ENCODE measurements around the gene LAYN.

- no peak for TF ChIP-seq CTCF (IDR thresholded peaks at IDR 0.05)
- TF ChIP-seq POLR2A (IDR thresholded peaks at IDR 0.05), result no peak
Measured at GRCh38 chr11:111570796-111571195, 30.3 kb downstream of the LAYN start.
